T-helper 2 cell treated with Interferon-gamma antibody and Interleukin-4, amounts not matched to agents 100 ng/mL and 5 ng/mL, for 36 hours (primary cell): ENCODE data around the gene RPAP3. TPM values are rescaled to one million over a fixed set of nuclear protein-coding genes. Genes with fewer than 3 reads are reported as not detected.
"Not testable (repeated sequence)": the region's sequence is repeated elsewhere in the genome, so short reads cannot be mapped to it uniquely, and the experiment has no call there.

Source experiments
- intact Hi-C: fragments of 100-400 bp; cut with micrococcal nuclease; formaldehyde crosslinking; loops from one replicate; pipeline ENCODE4 v1.15.1; 2023
- total RNA-seq: library from RNA; stranded (reverse); gene quantifications from 2 replicates; pipeline ENCODE4 v1.2.3, GENCODE V29; 2022

RPAP3 gene
- total RNA-seq, 1 donor from 2014 or later: 45.1 TPM

GRCh38 chr12:47689215-47689614 is 16.6 kb downstream of the RPAP3 start:
- intact Hi-C loops: no loop called here

GRCh38 chr12:47687636-47688035 is 18.2 kb downstream of the RPAP3 start:
- intact Hi-C loops: loop anchor here (2.0 kb wide), 1 partner anchor 37 kb away; no protein-coding TSS in a partner anchor

DNA sequence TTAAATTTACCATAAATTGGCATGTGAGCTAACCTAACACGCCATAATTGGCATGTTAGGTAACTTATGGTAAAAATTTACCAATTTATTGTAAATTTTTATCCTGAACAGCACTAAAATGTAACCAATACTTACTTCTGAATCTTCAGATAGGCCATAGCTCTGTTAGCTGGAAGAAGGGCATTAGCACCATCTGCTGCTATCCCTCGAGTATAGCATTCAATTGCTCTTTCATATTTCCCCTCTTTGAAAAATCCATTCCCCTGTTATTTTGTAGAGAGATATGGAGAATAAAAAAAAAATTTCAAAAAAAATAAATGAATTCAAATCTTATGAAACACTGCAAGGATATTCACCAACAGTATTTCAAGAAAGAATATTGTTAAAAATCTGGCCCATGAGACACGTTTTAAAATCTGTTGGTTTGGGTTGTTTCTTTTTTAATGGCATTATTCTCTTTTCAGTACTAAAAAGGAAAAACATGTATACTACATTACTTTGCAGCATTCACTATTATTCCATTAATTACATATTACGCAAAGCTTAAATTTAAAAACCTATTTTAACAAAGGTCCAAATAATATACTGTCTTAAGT is 19.1 kb downstream of the RPAP3 start:
- intact Hi-C loops: loop anchor here (1.0 to 2.0 kb wide), 2 partner anchors 36 to 654 kb away; no protein-coding TSS in a partner anchor

DNA sequence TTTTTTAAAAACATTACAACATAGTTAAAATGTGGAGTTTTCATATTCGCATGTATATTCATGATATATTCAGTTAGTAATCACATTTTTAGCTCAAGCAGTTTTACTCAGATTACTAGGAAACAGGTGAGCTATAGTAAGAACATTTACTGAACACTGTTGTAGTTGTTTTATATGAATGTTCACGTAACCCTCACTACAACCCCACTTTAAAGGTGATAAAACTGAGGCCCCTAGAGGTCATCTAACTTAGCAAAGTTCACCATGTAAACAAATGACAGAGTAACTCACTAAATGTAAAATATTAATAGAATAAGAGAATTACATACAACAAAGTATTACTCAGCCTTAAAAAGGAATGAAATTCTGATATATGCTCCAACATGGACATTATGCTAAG is 26.0 kb downstream of the RPAP3 start:
- intact Hi-C loops: no loop called here

- intact Hi-C loops: no loop called here
Observed at GRCh38 chr12:47672068-47672467, 33.8 kb downstream of the RPAP3 start.

DNA sequence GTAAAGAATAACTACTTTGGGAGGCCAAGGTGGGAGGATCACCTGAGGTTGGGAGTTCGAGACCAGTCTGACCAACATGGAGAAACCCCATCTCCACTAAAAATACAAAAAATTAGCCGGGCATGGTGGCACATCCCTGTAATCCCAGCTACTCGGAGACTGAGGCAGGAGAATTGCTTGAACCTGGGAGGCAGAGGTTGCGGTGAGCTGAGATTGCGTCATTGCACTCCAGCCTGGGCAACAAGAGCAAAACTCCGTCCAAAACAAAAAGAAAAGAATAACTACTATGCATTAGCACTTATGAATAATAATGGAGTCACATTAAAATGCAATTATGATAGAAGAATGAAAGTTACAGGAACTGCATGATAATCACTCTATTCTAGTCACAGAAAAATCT is 37.9 kb downstream of the RPAP3 start:
- intact Hi-C loops: not testable (repeated sequence)

DNA sequence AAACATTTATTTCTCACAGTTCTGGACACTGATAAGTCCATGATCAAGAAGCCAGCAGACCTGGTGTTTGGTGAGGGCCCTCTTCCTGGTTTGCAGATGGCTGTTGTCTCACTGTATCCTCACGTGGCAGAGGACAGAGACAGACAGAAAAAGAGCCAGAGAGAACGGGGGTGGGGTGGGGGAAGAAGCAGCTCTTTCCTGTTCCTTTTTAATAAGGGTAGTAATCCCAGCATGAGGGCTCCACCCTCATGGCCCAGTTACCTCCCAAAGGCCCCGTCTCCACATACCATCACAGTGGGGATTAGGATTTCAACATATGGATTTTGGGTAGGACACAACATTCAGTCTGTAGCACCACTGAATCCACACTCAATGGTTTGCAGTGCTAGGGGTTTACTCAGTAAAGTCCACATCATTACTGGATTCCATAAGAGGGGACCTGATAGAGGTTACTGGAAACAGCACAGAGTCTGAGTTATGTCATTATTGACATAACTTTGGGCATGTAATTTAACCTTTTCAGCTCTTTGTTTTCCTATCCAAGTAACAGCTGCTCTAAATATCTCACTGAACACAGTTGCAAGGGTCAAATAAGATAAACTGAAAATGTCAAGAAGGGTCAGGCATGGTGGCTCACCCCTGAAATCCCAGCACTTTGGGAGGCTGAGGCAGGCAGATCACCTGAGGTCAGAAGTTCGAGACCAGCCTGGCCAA is 53.2 kb downstream of the RPAP3 start:
- intact Hi-C loops: loop anchor here (5.0 kb wide), 3 partner anchors 55 to 185 kb away; partner anchors contain the start of gene RPAP3

- intact Hi-C loops: loop anchor here (2.0 to 5.0 kb wide), 4 partner anchors 35 to 186 kb away; partner anchors contain the start of gene RPAP3
Observed at GRCh38 chr12:47651368-47652254, 54.2 kb downstream of the RPAP3 start.

DNA sequence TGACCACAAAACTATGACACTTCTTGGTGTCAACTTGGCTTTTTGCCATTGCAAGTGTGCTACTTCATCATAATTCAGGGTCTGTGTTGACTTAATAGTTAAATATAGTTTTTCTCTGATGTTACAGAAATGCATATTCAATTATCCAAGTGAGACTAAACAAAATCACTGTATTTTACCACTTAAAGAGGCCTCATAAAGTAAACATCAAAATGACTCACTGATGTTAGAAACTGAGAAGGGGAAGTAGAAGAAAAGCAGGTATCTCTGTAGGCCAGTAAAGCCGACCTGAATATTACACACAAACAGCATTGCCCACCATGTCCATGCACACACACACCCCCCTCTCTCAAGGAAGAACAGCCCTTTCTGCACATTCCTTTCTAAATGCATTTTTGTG is 55.4 kb downstream of the RPAP3 start:
- intact Hi-C loops: loop anchor here (2.0 to 5.0 kb wide), 4 partner anchors 36 to 187 kb away; partner anchors contain the start of gene RPAP3

GRCh38 chr12:47649381-47649780 is 56.4 kb downstream of the RPAP3 start:
- intact Hi-C loops: no loop called here

GRCh38 chr12:47648056-47648579 is 57.7 kb downstream of the RPAP3 start:
- intact Hi-C loops: no loop called here

- intact Hi-C loops: not testable (repeated sequence)
Observed at GRCh38 chr12:47642310-47642709, 63.5 kb downstream of the RPAP3 start.

DNA sequence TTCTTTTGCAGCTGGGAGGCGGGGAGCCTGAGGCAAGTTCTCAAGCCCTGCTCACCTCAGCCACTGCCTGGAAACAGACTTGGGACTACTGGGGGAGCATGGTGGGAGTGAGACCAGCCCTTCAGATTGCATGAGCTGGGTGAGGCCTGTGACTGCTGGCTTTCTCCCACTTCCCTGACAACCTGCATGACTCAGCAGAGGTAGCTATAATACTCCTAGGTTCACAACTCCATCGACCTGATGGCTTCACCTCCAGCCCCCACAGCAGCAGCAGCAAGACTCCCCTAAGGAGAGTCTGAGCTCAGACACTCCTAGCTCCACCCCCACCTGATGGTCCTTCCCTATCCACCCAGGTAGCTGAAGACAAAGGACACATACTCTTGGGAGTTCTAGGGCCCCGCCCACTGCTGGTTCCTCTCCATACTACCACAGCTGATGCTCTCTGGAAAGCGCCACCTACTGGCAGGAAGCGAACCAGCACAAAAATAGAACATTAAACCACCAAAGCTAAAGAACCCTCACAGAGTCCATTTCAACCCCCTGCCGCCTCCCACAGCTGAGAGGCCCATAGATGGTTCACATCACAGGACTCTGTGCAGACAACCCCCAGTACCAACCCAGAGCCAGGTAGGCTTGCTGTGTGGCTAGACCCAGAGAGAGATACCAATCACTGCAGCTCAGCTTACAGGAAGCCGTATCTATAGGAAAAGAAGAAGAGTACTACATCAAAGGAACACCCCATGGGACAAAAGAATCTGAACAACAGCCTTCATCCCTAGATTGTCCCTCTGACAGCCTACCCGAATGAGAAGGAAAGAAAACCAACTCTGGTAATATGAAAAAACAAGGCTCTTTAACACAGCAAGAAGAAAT is 68.7 kb downstream of the RPAP3 start:
- intact Hi-C loops: no loop called here

DNA sequence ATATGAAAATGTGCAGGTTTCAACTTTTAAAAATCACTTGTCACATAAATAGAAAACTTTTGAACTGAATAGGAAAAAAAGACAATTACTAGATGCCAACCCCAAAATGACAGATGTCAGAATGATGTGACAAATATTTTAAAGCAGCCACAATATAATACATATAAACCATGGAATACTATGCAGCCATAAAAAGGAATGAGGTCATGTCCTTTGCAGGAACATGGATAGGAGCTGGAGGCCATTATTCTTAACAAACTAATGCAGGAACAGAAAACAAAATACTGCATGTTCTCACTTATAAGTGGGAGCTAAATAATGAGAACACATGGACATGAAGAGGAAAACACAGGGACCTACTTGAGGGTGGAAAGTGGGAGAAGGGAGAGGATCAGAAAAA is 70.1 kb downstream of the RPAP3 start:
- intact Hi-C loops: not testable (repeated sequence)

DNA sequence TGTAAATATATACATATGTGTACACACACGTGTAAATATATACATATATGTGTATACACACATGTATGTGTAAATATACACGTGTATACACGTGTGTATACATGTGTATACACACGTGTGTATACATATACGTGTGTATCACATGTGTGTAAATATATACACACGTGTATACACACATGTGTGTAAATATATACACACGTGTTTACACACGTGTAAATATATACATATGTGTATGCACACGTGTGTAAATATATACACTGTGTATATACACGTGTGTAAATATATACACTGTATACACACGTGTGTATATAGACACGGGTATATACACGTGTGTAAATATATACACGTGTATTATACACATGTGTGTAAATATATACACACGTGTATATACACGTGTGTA is 71.7 kb downstream of the RPAP3 start:
- intact Hi-C loops: no loop called here

GRCh38 chr12:47621960-47622359 is 83.9 kb downstream of the RPAP3 start:
- intact Hi-C loops: no loop called here

DNA sequence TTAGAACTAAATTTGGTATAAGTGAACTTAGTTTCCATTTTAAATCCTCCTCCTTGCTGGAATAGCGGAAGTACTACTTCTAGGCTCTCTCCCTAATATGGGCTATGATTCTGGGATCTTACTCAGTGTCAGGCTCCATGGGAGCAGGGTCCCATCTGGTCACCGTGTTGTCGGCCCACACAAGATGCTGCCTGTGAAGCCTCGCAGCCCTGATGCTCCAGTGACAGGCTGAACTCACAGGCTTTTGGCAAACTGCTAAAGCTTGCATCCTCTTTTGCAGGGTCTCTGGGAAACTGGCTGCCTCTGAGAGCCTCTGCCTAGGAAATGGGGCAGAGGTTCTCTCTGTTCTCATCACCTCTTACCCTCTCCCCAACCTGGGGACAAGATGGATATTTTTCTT is 88.4 kb downstream of the RPAP3 start:
- intact Hi-C loops: no loop called here

DNA sequence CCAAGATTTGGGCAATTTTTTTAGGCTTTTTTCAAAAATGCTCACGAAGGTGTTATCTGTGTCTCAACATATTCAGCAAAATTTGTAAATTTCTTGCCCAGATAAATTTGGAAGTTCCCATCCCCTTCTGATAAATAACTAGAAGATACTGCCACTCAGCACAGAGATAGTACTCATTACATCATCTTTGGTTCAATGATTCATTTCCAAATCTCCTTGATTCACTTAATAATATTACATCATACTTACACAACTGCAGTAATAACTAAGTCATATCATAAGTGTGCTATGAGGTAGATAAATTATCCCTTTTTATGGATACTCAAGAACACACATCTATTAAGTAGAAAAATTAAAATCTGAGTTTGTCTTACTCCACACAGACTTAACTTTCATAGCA is 89.4 kb downstream of the RPAP3 start:
- intact Hi-C loops: no loop called here

DNA sequence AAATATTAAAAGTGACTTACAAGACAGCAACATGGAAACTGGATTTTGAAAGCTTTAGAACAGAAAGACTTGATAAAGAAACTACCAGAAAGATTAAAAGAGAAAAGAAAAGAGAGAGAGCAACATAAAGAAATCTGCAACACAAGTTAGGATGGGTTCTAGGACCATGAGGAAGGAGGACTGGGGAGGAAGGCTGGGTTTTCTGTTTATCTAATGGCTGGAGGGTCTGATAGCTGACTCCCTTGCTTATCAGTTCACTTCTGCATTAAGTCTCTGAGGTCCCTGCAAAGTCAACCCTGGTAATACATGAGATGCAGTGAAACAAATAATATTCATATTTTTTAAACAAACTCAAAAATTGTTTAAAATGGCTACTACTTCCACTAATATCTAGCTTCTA is 90.1 kb downstream of the RPAP3 start:
- intact Hi-C loops: no loop called here

DNA sequence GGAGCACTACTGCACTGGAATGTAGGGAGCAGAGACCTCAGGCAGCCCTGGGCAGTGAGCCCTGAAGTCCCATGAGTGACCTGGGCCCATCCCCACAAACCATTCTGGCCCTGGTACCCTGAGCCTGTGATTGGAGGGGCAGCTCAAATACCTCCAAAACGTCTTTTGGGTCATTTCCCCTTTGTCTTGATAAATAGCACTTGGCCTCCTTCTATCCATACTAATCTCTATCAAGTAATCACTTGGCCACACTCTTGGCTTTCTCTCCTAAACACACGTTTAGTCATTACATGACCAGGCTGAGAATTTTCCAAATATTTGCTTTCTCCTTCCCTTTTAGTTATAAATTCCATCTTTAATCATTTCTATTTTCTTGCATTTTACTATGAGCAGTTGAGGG is 91.3 kb downstream of the RPAP3 start:
- intact Hi-C loops: no loop called here

DNA sequence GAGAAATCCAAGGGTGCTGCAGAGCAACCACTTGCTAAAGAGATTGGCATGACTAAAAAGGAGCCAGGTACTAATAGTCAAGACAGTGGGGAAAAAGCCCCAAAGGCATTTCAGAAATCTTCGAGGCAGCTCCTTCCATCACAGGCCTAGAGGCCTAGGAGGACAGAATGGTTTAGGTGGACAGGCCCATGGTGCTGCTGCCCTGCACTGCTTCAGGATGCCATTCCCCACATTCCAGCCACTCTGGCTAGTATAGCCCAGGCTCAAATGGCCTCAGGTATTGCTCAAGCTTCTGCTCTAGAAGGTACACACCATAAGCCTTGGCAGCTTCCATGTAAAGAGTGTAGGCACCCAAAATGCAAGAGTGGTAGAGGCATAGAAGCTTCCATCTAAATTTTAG is 92.9 kb downstream of the RPAP3 start:
- intact Hi-C loops: no loop called here
